Erythroblast (primary cell): ENCODE results near the gene SAMD4B.

ENCODE experiments used
- GATA1 ChIP-seq: IDR thresholded peaks from 2 replicates; pipeline ENCODE4 v1.6.1; 2011; ENCODE audit warnings: low read depth, mild to moderate bottlenecking, control low read depth, low read length, moderate library complexity
- POLR2A ChIP-seq: IDR thresholded peaks from 2 replicates; pipeline ENCODE4 v1.6.1; 2011; ENCODE audit warnings: mild to moderate bottlenecking, low read length

- TF ChIP-seq POLR2A: no peak
- TF ChIP-seq GATA1: no peak
Observed at GRCh38 chr19:39413911-39414608, 71.8 kb downstream of the SAMD4B start.
